Activated naive CD4-positive, alpha-beta T cell treated with anti-CD3 and anti-CD28 coated beads, Interleukin-2, amount 50 U/mL, for 16 hours (primary cell): Measurements from ENCODE around the gene NUP210.
A peak's percentile ranks its signal among the peaks of the same experiment; 100 is the strongest.
"Not testable (repeated sequence)": the region's sequence is repeated elsewhere in the genome, so short reads cannot be mapped to it uniquely, and the experiment has no call there.

Experiments
- DNase-seq: peaks from one replicate; pipeline ENCODE4 v3.0.0-alpha.2; 2020

The NUP210 gene

DNA sequence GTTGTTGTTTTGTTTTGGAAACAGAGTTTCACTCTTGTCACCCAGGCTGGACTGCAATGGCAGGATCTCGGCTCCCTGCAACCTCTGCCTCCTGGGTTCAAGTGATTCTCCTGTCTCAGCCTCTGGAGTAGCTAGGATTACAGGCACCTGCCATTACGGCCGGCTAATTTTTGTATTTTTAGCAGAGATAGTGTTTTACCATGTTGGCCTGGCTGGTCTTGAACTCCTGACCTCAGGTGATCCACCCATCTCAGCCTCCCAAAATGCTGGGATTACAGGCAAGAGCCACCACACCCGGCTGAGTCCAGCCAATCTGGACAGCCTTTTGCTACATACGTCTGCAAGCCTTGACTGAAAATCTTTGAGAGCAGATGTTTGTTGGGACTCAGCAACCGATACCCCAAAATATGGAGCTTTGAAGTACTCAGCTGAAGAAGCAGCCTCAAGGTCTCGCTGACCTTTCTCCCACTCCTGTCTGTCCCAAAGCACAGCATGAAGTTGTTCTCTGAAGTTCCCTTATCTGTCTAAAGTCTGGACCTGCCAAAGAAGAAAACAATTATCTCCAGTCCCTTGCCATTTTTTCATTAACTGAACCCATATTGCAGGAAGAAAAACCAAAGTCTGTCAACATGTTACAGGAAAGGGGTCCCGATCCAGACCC is 9.6 kb upstream of the NUP210 start:
- no peak for DNase-seq

DNA sequence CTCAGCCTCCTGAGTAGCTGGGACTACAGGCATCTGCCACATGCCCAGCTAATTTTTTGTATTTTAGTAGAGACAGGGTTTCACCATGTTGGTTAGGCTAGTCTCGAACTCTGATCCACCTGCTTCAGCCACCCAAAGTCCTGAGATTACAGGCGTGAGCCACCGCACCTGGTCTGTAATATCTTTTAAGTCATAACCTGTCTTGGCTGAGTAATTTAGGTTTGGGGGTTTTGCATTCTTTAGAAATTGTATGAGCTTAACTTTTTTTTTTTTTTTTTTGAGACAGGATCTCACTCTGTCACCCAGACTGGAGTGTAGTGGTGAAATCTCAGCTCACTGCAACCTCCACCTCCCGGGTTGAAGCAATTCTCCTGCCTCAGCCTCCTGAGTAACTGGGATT is 8.6 kb upstream of the NUP210 start:
- DNase-seq = not testable (repeated sequence)

DNA sequence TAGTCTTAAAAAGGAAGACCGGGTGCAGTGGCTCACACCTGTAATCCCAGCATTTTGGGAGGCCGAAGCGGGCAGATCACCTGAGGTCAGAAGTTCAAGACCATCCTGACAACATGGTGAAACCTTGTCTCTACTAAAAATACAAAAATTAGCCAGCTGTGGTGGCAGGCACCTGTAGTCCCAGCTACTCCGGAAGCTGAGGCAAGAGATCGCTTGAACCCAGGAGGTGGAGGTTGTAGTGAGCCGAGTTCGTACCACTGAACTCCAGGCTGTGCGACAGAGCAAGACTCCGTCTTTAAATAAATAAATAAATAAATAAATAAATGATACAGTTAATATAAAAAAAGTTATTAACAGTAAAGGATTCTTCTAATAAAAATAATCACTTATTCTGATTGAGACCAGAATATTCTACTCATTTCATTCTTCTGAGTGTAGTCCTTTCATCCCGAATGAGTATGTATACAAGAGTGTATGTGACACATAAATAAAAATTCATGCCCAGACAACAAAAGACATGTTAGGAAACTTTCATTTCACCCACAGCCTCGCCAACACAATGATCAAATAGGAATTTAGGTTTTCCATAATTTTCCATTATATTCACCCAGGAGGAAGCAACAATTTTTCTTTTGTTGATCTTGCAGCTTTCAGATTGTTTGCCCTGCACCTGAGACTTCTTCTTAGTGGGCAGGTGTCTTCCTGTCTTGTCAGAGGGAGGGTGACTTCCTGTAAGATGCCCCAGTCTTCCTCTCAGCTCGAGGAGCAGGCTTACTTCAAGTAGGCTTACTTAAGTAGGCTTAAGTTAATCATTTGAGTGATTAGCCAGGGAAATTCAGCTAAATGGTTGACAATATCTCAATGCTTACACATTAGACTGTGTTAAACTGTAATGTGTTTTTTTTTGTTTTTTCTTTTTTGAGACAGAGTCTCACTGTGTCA is 7.8 kb upstream of the NUP210 start:
- no peak for DNase-seq

DNA sequence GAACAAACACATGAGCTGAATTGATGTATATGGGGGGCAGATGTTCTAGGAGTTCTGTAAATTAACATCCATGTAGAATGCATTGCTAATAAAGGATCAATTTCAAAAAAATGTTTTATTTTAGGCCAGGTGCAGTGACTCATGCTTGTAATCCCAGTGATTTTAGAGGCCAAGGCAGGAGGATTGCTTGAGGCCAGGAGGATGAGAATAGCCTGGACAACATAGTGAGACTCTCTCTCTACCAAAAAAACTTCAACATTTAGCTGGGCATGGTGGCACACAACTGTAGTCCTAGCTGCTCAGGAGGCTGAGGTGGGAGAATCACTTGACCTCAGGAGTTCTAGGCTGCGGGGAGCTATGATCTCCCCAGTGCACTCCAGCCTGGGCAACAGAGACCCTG is 6.5 kb upstream of the NUP210 start:
- DNase-seq = no peak

DNA sequence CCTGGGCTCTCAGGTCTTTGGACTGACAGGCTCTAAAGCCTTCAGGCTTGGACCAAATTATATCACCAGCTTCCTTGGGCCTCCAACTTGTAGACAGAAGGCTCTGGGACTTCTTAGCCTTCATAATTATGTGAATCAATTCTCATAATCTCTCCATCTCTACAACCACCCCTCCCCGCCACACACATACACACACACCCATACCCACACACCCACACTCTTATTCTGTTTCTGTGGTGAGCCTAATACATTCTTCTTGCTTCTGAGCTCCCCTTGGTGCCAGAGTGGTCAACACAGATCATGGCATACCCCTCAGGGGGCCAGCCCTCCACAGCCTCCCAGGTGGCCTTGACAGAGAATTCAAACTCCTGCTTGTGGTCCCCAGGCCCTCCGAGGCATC is 5.6 kb upstream of the NUP210 start:
- DNase-seq = no peak

DNA sequence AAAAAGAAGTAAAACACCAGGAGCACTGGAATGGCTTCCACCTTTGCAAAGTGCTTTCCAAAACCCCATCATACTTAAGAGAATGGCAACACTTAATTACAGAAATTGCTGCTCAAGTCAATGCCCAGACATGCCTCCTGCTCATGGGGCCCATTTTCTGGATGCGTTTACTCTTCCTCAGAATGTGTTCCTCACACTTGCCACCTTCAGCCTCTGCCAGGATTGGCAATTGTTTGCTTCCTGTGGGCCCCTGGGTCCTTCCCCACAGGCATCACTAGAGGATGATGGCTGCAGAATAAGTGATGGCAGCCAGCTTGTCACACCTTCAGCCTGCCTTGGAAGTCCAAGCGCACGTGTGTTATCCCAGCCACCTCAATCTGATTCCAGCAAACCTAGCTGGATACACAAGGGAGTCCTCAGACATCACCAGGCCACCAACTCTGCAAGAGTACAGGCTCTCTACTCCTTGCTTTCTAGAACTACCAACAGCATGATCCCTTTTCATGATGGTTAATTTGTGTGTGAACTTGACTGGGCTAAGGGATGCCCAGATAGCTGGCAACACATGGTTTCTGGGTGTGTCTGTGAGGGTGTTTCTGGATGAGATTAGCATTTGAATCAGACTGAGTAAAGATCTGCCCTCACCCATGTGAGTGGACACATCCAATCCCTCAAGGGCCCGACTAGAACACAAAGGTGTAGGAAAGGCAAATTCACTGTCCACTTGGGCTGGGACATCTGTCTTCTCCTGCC is 4.9 kb upstream of the NUP210 start:
- no peak for DNase-seq

DNA sequence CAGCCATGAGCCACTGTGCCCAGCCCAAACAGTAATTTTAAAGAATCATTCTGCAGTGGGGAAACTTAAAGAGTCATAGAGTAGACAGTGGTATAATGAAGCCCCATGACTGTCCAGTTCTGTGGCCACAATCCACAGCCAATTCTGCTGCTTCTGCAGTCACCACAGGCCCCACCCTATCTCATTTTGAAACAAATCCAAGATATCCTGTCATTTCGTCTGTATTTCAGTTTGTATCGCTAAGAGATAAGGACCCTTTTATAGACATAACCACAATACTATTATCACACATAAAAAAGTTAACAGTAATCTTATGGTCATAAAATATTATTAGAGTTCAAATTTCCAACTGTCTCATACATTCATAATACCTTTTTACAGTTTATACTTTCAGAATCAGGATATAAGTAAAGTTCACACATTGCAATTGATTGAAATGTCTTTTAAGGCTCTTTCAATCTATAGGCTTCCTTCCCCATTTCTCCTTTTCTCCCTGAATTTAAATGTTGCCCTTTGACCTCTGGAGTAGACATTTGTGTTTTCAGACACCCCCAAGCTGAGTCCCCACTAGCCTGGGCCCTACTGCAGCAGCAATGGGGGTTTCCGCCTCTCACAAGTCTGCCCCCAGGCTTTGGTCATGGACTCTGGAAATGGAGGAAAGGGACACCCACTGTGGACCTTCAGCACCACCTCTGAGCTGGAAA is 4.2 kb upstream of the NUP210 start:
- no peak for DNase-seq

DNA sequence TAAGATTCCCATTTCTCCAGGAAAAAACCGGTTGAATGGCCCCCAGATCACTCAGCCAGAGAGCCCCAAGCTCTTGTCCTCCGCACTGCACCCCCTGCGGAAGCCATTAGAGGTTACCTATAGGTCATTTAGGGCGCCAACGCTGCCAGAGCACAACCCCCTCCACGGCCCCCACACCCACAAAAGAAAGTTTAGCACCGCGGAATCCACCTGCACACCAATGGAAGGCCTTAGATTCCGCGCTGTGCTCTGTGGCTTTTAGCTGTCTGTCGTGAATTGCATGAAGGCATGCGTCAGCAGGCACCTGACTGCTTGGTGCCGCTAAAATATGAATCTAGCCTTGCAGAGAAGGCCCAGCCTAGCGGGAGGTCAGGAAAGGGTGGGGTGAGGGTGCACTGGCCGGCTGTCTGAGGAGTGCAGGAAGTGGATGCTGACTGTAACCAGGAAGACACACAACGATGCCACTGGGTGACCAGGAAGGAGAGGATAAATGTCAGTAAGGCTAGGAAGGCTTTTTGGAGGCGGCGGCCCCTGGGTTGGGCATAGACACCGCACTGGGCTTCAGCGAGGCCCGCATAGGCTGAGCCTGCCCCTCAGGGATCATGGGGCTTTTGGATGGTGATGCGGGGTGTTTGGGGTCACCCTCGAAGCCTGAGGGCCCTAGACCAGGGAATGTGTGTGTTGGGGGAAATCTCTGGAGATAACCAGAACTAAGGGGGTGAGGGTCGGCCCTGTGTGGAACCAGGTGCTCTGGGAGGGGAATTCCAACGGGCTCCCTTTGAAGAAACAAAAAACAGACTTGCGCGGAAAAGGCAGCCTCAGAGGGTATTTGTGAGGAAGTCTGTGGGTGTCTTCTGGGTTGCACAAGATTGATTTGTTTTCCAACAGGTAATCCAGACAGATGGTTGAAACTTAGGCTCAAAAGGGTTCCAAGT is 976 bp upstream of the NUP210 start:
- peak; percentile 79 for DNase-seq

DNA sequence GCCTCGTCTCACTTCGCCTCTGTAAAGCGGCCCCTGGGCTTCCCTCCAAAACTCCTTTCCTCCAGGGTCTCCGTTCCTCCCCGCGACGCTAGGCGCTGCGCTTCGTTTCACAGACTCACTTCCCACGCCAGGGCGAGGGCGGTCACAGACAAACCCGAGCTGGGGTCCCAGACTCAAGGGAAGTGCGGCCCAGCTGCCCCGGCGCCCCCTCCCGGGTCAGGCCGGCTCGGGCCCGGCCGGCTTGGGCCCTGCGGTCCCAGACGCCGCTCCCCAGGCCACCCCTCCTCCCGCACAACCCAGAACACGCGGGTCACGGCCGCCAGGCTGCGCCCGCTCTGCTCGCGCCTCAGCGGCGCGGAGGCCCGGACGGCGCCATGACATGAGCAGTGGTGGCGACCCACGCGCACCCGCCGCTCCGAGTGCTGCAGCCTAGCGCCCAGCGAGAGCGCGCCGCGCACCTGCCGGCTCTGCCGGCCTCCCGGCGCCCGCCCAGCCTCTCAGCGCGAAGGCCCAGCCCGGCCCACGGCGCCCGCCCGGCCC is 547 bp downstream of the NUP210 start:
- DNase-seq = peak; percentile 72

DNA sequence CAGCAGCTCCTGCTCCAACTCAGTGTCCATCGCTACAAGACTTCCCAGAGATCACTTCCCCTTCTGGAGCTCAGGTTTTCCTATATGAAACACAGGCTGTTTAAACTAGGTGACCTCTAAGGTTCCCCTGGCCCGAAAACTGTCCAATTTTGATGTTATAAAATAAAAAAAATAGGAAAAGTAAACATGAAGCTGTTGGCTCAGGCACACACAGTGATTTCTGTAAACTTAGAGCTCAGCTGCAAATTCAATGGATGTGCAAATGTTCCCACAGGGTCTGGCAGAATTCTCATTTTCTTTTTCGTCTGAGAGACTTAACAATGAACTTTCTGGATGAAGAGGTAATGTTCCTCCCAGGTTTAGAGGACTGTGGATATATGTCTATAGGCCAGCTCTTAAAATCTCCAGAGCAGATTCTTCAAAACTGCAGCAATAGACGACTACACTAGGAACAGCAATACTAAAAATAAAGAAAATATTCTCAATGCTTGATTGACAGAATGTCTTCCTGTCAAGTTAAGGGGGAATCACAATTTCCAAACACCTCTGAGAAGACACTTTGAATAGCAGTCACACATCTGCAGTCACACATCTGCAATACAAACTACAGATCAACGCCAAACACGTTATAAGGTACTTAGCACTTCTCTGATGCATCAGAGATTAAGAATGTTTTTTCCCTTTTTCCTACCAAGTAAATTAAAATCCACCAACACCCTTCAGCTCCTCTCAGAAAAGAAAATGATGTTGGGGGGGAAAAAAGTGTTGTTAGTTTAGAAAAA is 2.8 kb downstream of the NUP210 start:
- no peak for DNase-seq

DNA sequence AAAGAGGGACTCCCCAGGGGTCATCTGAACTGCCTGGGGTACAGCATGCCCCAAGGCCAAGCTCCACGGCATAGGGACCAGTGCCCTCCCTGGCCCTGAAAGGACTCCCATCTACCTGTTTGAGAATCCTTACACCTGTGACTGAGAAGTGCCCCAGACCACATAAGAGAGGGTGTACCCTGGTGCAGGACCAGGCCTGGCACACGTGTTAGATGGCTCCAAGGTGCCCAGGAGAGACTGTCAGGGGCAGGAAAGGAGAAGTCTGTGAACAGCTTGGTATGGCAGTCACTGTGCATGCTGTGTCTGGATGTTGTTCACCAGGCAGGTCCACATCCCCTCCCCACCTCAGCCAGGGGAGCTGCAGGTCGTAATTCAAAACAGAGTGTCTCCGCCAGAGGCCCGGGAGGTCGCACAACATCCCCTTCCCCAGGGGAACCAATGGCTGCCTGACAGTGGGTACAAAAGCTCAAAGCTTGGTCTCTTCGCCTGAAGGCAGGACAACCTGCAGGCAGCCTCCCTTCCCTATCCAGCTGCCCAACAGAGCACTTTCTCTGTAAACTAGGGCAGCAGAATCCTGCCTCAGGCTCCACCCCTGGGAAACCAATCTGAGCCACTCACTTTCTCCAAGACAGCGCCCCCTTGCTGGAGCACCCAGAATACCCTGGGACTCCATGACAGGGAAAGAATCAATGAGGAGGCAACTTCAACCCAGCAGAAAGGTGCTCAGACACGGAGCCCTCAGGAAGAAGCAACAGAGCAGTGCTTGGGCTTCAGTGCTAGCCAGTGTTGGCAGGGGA is 3.9 kb downstream of the NUP210 start:
- no peak for DNase-seq

DNA sequence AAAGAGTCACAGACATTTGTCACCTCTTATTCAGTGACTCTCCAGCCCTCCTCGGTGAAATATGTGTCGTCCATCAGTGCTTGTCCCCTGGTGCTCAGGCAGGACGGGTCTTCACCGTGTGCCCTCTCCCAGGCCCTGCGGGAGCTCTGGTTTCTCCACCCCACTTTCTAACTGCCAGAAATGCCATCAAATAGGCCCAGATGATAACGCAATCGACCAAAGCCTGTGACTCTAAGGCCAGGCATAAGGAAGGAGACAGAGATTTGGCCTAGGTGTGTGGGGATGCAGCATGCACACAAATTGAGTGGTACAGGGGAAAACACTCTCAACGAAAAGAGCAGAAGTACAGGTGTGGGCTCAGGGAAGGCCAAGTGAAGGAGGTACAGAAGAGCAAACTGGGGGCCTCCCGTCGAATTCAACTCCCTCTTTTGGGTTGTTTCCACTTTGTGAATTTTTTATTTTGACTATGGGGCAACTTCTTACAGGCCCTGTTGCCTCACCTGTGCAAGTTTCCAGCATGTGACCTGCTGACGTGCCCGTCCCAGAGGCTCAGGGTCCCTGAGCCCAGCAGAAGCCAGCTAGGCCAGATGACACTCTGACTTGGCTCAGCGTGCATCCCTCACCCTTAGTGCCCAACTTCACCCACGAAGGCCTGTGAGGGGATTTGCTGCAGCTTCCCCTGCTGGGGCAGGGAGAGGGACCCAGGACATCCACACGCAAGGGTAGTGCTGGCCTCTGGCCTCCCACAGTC is 4.7 kb downstream of the NUP210 start:
- no peak for DNase-seq

DNA sequence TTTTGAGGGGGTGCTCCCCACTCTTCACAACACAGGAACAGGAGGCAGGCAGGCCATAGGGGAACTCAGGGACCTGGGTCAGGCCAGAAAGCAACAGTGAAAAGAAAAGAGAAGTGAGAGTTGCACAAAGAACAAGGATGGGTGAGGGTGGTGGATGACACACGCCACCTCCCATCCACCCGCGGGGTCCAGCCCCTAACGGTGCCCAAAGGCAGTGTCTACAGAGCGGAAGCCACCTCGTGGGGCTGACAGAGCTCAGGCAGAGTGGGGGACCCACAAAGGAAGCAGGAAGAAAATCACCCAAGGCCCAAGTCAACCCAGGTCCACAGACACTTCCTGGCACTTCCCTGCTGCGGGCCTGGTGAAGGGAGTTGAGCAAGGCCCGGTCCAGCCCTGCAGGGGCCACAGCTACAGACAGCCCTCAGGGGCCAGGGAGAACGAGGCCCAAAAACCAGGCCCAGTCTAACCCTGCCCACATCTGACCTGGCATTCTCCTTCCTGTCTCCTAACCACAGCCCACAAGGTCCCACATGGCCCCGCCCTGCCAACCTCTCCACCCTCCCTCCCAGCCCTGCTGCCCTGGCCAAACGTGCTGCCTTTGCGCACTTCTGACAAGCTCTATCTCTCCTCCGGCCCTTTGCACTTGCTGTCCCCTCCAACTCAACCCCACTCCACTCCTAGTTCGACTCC is 5.9 kb downstream of the NUP210 start:
- peak; percentile 61 for DNase-seq

DNA sequence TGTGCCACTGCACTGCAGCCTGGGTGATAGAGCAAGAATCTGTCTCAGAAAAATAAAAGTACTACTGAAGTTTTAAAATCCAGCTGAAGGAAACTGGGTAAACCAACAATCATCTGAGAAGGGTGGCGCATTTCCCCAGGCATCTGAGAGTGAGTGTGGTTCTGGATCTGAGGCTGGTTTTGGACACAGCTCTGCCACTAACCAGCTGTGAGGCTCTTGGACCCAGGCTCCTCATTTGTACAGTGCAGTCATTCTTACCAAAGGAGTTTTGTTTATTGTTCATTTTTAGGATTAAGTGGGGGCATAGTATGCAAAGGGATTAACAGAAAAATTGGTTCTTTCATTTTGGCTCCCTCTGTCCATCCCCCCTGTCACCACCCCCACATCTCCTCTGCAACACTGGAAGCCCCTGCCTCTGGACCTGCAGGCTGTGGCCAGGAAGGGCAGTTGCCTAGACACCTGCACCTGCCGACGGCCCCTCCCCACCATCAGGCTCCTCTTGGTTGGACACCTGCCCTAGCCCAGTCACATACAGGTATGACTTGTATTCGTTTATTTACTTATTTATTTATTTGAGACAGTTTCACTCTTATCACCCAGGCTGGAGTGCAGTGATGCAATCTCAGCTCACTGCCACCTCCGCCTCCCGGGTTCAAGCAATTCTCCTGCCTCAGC is 8.8 kb downstream of the NUP210 start:
- DNase-seq = no peak

DNA sequence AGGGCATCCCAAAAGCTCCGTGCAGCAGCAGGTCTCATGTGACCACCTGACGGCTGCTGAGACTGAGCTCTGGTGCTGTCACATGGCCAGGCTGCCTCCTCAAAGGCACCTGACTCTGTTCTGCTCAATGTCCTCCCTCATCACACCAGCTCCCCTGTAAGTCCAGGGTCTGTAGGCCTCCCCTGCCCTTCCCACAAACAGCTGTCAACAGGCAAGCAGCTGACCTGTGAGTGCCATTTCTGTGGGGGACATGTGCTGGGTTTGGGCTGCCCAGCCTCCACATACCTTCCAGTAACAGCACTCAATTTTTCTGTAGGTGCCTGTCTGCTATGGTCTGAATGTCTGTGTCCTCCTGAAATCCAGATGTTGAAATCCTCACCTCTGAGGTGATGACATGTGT is 11.2 kb downstream of the NUP210 start:
- no peak for DNase-seq

DNA sequence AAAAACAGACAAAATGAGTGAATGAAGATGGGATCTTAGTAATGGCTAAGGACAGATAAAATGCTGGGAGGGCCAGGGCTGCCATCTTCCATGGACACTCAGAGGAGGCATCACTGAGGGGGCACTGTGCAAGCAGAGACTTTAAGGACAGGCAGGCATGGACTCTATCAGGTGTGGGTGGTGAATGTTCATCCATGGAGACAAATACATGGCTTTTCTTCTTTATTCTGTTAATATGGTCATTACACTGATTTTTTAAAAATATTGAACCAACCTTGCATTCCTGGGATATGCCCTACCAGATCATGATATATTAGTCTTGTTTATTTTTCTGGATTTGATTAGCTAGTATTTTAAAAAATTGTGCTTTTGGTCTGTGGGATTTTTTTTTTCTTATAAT is 12.2 kb downstream of the NUP210 start:
- no peak for DNase-seq

DNA sequence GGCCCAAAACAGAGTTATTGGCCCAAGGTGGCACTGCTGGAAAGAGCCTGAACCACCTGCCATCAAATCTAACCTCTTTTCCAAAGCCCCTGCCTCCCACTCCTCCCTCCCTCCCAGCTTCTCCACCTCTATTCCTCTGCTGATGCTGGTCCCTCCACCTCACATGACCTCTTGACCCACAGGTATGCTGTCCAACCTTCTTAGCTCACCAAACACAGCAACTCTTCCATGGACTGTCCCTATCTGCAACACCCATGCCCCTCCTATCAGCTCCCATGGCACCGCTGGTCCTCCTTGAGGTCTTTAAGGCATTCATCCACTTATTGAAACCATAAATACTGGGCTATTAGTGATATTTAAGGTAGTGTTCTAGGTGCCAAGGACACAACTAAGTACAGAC is 12.6 kb downstream of the NUP210 start:
- no peak for DNase-seq

DNA sequence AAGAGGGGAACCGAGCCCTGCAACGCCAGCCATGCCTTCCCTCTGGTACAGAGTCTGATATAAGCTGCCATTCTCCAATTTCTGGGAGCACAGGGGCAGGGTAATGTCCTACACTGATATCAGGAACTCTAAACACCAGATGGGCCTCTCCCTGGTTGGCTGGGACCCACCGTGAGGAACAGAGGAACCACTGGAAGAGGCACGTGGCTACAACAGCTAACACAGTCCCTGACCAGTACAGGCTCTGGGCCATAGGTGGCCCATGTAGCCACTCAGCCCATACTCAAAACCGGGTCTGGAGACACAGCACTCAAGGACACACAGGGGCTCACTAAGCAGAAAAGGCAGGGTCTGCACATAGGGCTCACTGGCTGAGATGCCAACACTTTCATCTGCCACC is 13.9 kb downstream of the NUP210 start:
- no peak for DNase-seq
